WTC11 (cell line): ENCODE results near the gene OR8B2.

ENCODE experiments used
- ATF2 ChIP-seq: sonication (generic); formaldehyde crosslinking; IDR thresholded peaks from 2 replicates; pipeline ENCODE4 v1.8.1; 2022; ENCODE audit warnings: low read depth, missing genetic modification reagents, borderline replicate concordance
- CTCF ChIP-seq: fragments of 200-600 bp; IDR thresholded peaks from 2 replicates; pipeline ENCODE4 v1.8.0; 2022; ENCODE audit warnings: antibody characterized with exemption
- FOXP1 ChIP-seq: sonication (generic); formaldehyde crosslinking; IDR thresholded peaks from 2 replicates; pipeline ENCODE4 v1.8.0; 2022; ENCODE audit warnings: missing genetic modification reagents, mild to moderate bottlenecking, moderate library complexity, borderline replicate concordance
- HMGXB4 ChIP-seq: sonication (generic); formaldehyde crosslinking; IDR thresholded peaks from 2 replicates; pipeline ENCODE4 v1.8.1; 2023; ENCODE audit warnings: mild to moderate bottlenecking, moderate library complexity, missing genetic modification reagents
- MAX ChIP-seq: sonication (generic); formaldehyde crosslinking; IDR thresholded peaks from 2 replicates; pipeline ENCODE4 v1.8.0; 2022; ENCODE audit warnings: mild to moderate bottlenecking, missing genetic modification reagents

GRCh38 chr11:124415356-124415923, 31.1 kb upstream of the OR8B2 start:
- TF ChIP-seq FOXP1, result no peak
- no peak for TF ChIP-seq HMGXB4 (CRISPR knock-in tag)
- TF ChIP-seq ATF2 (CRISPR knock-in tag), result no peak
- no peak for TF ChIP-seq MAX (CRISPR knock-in tag)
- peak; percentile 40 for TF ChIP-seq CTCF
